M059J (cell line): ENCODE results near the gene TAF10. TPM values are rescaled to one million over a fixed set of nuclear protein-coding genes. Genes with fewer than 3 reads are reported as not detected.

Source experiments
- total RNA-seq: library from RNA; depleted of rRNA; stranded (reverse); fragments of >200 nt; shearing (Covaris generic); gene quantifications from 2 replicates; pipeline ENCODE4 v1.2.3, GENCODE V29; 2014; rRNA removed

Gene TAF10
- total RNA-seq, 1 experiment from 2014 or later: 133 TPM

Other genes with a start within 250 kb of the TAF10 start
- gene SMPD1, start 221.7 kb downstream of the TAF10 start, total RNA-seq: 105 and 124 TPM in 2 replicates
- 16.5 and 24.4 TPM in 2 replicates for gene APBB1, start 193.1 kb downstream of the TAF10 start, total RNA-seq
- gene HPX, start 171.2 kb downstream of the TAF10 start, total RNA-seq: not detected in 2 replicates
- 10.3 and 10.4 TPM in 2 replicates for gene TRIM3, start 138.3 kb downstream of the TAF10 start, total RNA-seq
- 66.8 and 84.0 TPM in 2 replicates for gene ARFIP2, start 130.9 kb downstream of the TAF10 start, total RNA-seq
- gene TIMM10B, start 130.7 kb downstream of the TAF10 start, total RNA-seq: 36.6 and 53.2 TPM in 2 replicates
- 1.3 and 1.4 TPM in 2 replicates for gene DNHD1, start 114.9 kb downstream of the TAF10 start, total RNA-seq
- gene RRP8, start 8.6 kb downstream of the TAF10 start, total RNA-seq: 18.0 and 18.8 TPM in 2 replicates
- gene ILK, start 8.4 kb downstream of the TAF10 start, total RNA-seq: 152 and 201 TPM in 2 replicates
- 57.4 and 94.6 TPM in 2 replicates for gene TPP1, start 7.2 kb upstream of the TAF10 start, total RNA-seq
- gene DCHS1, start 43.6 kb upstream of the TAF10 start, total RNA-seq: 4.6 and 8.8 TPM in 2 replicates
- 125 and 132 TPM in 2 replicates for gene MRPL17, start 71.1 kb upstream of the TAF10 start, total RNA-seq
- gene OR2AG2, start 159.8 kb upstream of the TAF10 start, total RNA-seq: not detected in 2 replicates
- not detected in 2 replicates for gene OR2AG1, start 170.8 kb upstream of the TAF10 start, total RNA-seq
- not detected in 2 replicates for gene OR6A2, start 187.5 kb upstream of the TAF10 start, total RNA-seq
- gene OR10A5, start 233.5 kb upstream of the TAF10 start, total RNA-seq: not detected in 2 replicates